RWPE2 (cell line): Measurements from ENCODE around the gene JUND.

Source experiments
- ATAC-seq: fragments of 200-7000 bp; cut with Tn5 transposase; 3 replicates; pipeline ENCODE4 v1.9.1; 2021; ENCODE audit warnings: low read depth
- DNase-seq: peaks from one replicate; pipeline ENCODE4 v3.0.0-alpha.2; 2020; ENCODE audit warnings: low spot score
- H3K27ac ChIP-seq: fragments of 450-650 bp; 2 replicates; pipeline ENCODE4 v1.5.1; 2017; ENCODE audit warnings: mild to moderate bottlenecking; ENCODE audit not compliant: poor library complexity, severe bottlenecking
- H3K27me3 ChIP-seq: fragments of 250-450 bp; sonication (Bioruptor Pico); 2 replicates; pipeline ENCODE4 v1.5.1; 2021; ENCODE audit warnings: mild to moderate bottlenecking, moderate library complexity; ENCODE audit not compliant: insufficient read depth, poor library complexity, severe bottlenecking
- H3K36me3 ChIP-seq: fragments of 250-450 bp; sonication (Bioruptor Pico); 2 replicates; pipeline ENCODE4 v1.5.1; 2020; ENCODE audit warnings: low read depth, mild to moderate bottlenecking, moderate library complexity
- H3K4me1 ChIP-seq: fragments of 250-450 bp; sonication (Bioruptor Pico); 2 replicates; pipeline ENCODE4 v1.5.1; 2021; ENCODE audit warnings: mild to moderate bottlenecking, moderate library complexity; ENCODE audit not compliant: insufficient read depth, poor library complexity, severe bottlenecking
- H3K4me3 ChIP-seq: fragments of 250-450 bp; sonication (Bioruptor Pico); 2 replicates; pipeline ENCODE4 v1.5.1; 2021; ENCODE audit warnings: mild to moderate bottlenecking, moderate library complexity; ENCODE audit not compliant: severe bottlenecking
- H3K9me3 ChIP-seq: fragments of 250-450 bp; sonication (Bioruptor Pico); 2 replicates; pipeline ENCODE4 v1.5.1; 2021; ENCODE audit warnings: mild to moderate bottlenecking, moderate library complexity; ENCODE audit not compliant: severe bottlenecking
- CTCF ChIP-seq: fragments of 450-650 bp; IDR thresholded peaks from one replicate; pipeline ENCODE4 v1.5.1; 2017; ENCODE audit warnings: mild to moderate bottlenecking, moderate library complexity; ENCODE audit not compliant: poor library complexity, severe bottlenecking

JUND gene

GRCh38 chr19:18322759-18323460, 41.5 kb upstream of the JUND start, which contains the start of gene LSM4:
Gene LSM4 (minus strand): TSS chr19:18323076. CDS start chr19:18323020, 56 bp downstream.
- no peaks in the 10 kb centered on the region for H3K9me3 ChIP-seq
- H3K4me3 ChIP-seq, result peak within 1 kb of the TSS; percentile 77
- peak; percentile 98 for DNase-seq
- TF ChIP-seq CTCF, result no peak
- peaks cover 22% of the 10 kb centered on the region for H3K36me3 ChIP-seq
- H3K27me3 ChIP-seq, result no peaks in the 10 kb centered on the region
- peaks cover 8% of the 10 kb centered on the region for H3K4me1 ChIP-seq
- peak within 1 kb of the TSS; percentile 74 for H3K27ac ChIP-seq
- ATAC-seq, result peak; percentile 96

DNA sequence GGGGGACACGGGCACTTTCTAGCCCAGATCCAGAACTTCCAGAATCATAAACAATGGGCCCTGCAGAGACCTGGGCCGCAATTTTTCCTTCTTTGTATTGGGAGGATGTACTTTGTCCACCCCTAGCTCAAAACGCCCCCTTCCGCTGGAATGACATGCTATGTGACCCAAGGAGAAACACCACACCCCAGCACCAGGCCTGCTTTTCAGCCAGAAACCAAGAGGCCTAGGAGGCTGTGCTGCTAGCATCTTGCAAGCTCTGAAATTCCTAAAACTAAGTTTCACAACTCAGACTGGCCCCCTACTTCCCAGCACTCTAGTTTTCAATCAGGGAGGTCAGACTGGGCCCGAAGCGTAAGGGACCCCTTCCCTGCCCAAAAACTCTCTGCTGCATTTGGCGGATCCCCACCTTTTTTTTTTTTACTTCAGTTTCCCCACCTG, 40.9 kb upstream of the JUND start:
- peaks cover 8% of the 10 kb centered on the region for H3K4me1 ChIP-seq
- peak overlapping the region; percentile 77 for H3K4me3 ChIP-seq
- peak; percentile 16; the same call in 1 of the 3 replicates for ATAC-seq
- peaks cover 22% of the 10 kb centered on the region for H3K36me3 ChIP-seq
- no peak for DNase-seq
- H3K27ac ChIP-seq, result peak overlapping the region; percentile 74
- H3K27me3 ChIP-seq, result no peaks in the 10 kb centered on the region
- no peaks in the 10 kb centered on the region for H3K9me3 ChIP-seq
- no peak for TF ChIP-seq CTCF

GRCh38 chr19:18321734-18322102, 40.3 kb upstream of the JUND start:
- Histone ChIP-seq H3K36me3 (peaks cover 23% of the 10 kb centered on the region), H3K27me3 (no peaks in the 10 kb centered on the region), H3K4me1 (peaks cover 8% of the 10 kb centered on the region), H3K4me3 (peak overlapping the region; percentile 77), H3K9me3 (no peaks in the 10 kb centered on the region), H3K27ac (peak overlapping the region; percentile 74)
- ATAC-seq (no peak), DNase-seq (no peak)
- TF ChIP-seq CTCF, result no peak

DNA sequence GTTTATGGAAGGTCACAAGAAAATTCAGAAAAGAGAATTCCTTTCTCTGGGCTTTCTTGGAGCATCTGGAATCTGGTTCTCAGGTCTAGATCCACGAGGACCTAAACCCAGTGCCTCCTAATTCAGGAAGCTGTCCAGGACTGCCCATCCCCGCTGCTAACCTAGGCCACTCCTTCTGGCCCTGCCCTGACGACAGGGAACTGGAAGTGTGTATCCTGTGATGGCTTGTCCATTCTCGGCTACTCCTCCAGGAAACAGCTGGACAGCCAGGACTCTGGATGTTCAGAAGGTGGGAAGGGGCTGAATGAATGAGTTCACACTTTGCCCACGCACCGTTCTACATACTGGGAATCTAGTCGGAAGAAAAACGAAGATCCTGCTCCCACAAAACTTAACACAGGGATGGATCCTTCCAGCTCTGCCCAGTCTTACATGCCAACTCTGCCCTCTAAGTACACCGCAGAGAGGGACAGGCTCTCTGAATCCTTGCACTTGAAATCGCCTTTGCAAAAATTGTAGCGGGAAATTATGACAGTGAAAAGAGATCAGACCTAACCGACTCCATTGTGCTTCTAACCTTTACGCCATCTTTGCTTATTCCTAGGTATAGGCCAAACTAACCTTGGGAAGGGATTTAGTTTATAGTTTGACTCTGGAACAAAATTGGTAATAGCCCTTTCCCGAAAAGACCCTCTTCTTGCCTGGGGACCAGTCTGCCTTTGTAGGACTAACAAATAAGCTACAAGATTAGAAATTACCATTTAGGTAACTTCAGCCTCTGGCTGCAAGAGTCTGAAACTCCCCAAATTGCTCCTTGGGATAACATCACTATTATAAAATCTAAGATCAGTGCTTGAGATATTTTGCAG, 39.7 kb upstream of the JUND start:
- Histone ChIP-seq H3K4me1 (peaks cover 8% of the 10 kb centered on the region), H3K27me3 (no peaks in the 10 kb centered on the region), H3K27ac (peak overlapping the region; percentile 74), H3K9me3 (no peaks in the 10 kb centered on the region), H3K4me3 (no peak overlapping the region), H3K36me3 (peaks cover 27% of the 10 kb centered on the region)
- DNase-seq (no peak), ATAC-seq (no peak)
- no peak for TF ChIP-seq CTCF
